HCT116 (cell line): ENCODE data around the gene STXBP5. TPM values are rescaled to one million over a fixed set of nuclear protein-coding genes. Genes with fewer than 3 reads are reported as not detected.

ENCODE experiments used
- ATAC-seq: fragments of 200-7000 bp; cut with Tn5 transposase; 2 replicates; pipeline ENCODE4 v1.9.1; 2020; ENCODE audit warnings: mild to moderate bottlenecking, moderate library complexity
- BruUV-seq: library from RNA; stranded (reverse); fragments of 400-500 nt; replicated peaks from 2 replicates; lab custom pipeline; 2021; lab: Mats Ljungman, UMichigan
- CTCF ChIA-PET: fragments of 300-600 bp; sonication (Branson Sonifier 250); formaldehyde crosslinking; loops from one replicate; lab custom pipeline; 2021; ENCODE audit warnings: antibody characterized with exemption; lab: Charles Lee
- POLR2A ChIA-PET: fragments of 300-600, 350-600 bp; sonication (Branson Sonifier 250); formaldehyde crosslinking; loops from one replicate; lab custom pipeline; 2021; ENCODE audit warnings: antibody characterized with exemption; lab: Charles Lee
- RAD21 ChIA-PET, 2 experiments: fragments of 300-600 bp; sonication (Branson Sonifier 250); formaldehyde crosslinking; loops; one replicate each; lab custom pipeline; 2023; ENCODE audit warnings: low total read pairs in 2 of 2; ENCODE audit not compliant: uncharacterized antibody in 2 of 2, unreplicated experiment in 2 of 2, low non-redundant PET in 1 of 2; lab: Charles Lee
- DNase-seq: peaks from one replicate; pipeline ENCODE4 v3.0.0-alpha.2; 2010; ENCODE audit warnings: low read depth, low spot score
- H2AFZ ChIP-seq: fragments of 200-600 bp; shearing (Covaris generic), sonication (generic); 2 replicates; pipeline ENCODE4 v1.6.1; 2017; ENCODE audit warnings: low read depth, mixed run types, mixed read lengths, antibody characterized with exemption, low read length; ENCODE audit not compliant: poor library complexity, severe bottlenecking
- H3K27ac ChIP-seq: 2 replicates; pipeline ENCODE4 v1.5.1; 2012; ENCODE audit warnings: low read depth, low read length
- H3K27me3 ChIP-seq: fragments of 200-600 bp; sonication (generic); 2 replicates; pipeline ENCODE4 v1.6.1; 2016; ENCODE audit warnings: mixed run types, low read length, mixed read lengths; ENCODE audit not compliant: insufficient read depth
- H3K36me3 ChIP-seq, 2 experiments: fragments of 200-500 bp in 1 of 2; fragments of 200-600 bp in 1 of 2; sonication (Bioruptor generic) in 1 of 2; sonication (generic) in 1 of 2; 2 replicates each; pipeline versions ENCODE4 v1.5.1 to v1.6.1; 2014 to 2016; ENCODE audit warnings: low read length in 2 of 2, inconsistent platforms in 1 of 2, mixed read lengths in 1 of 2, mixed run types in 1 of 2; ENCODE audit not compliant: insufficient read depth in 2 of 2, control insufficient read depth in 1 of 2
- H3K4me1 ChIP-seq, 2 experiments: fragments of 200-600 bp in 1 of 2; sonication (generic) in 1 of 2; 2 replicates each; pipeline versions ENCODE4 v1.5.1 to v1.6.1; 2012 to 2017; ENCODE audit warnings: low read length in 2 of 2, inconsistent platforms in 1 of 2, mild to moderate bottlenecking in 1 of 2, mixed read lengths in 1 of 2, mixed run types in 1 of 2, moderate library complexity in 1 of 2; ENCODE audit not compliant: insufficient read depth in 2 of 2, control insufficient read depth in 1 of 2
- H3K4me2 ChIP-seq: fragments of 200-600 bp; sonication (generic); 2 replicates; pipeline ENCODE4 v1.6.1; 2017; ENCODE audit warnings: mixed run types, low read length, mixed read lengths
- H3K4me3 ChIP-seq, 2 experiments: fragments of 200-600 bp in 1 of 2; sonication (generic) in 1 of 2; replicated peaks in 1 of 2; 2 replicates each; pipeline ENCODE4 v1.5.1; 2011 to 2016; ENCODE audit warnings: low read length in 2 of 2, control low read depth in 1 of 2, low read depth in 1 of 2, mild to moderate bottlenecking in 1 of 2, mixed read lengths in 1 of 2, mixed run types in 1 of 2
- H3K79me2 ChIP-seq: fragments of 200-600 bp; sonication (generic); 2 replicates; pipeline ENCODE4 v1.6.1; 2017; ENCODE audit warnings: mild to moderate bottlenecking, mixed run types, low read length, moderate library complexity, mixed read lengths; ENCODE audit not compliant: insufficient read depth
- H3K9ac ChIP-seq: fragments of 200-600 bp; sonication (generic); 2 replicates; pipeline ENCODE4 v1.6.1; 2016; ENCODE audit warnings: low read length, mixed read lengths
- H3K9me2 ChIP-seq: fragments of 200-600 bp; sonication (generic), shearing (Covaris generic); 2 replicates; pipeline ENCODE4 v1.6.1; 2017; ENCODE audit warnings: mixed run types, mild to moderate bottlenecking, moderate library complexity; ENCODE audit not compliant: insufficient read depth
- H3K9me3 ChIP-seq, 2 experiments: fragments of 200-500 bp in 1 of 2; fragments of 200-600 bp in 1 of 2; sonication (Bioruptor generic) in 1 of 2; sonication (generic) in 1 of 2; 2 replicates each; pipeline ENCODE4 v1.6.1; 2014 to 2017; ENCODE audit warnings: low read length in 2 of 2, mixed read lengths in 2 of 2, inconsistent platforms in 1 of 2, low read depth in 1 of 2, mild to moderate bottlenecking in 1 of 2, mixed run types in 1 of 2, moderate library complexity in 1 of 2; ENCODE audit not compliant: control insufficient read depth in 1 of 2, insufficient read depth in 1 of 2
- H4K20me1 ChIP-seq: fragments of 200-600 bp; sonication (generic), shearing (Covaris generic); 2 replicates; pipeline ENCODE4 v1.6.1; 2017; ENCODE audit warnings: mixed run types, mild to moderate bottlenecking, moderate library complexity; ENCODE audit not compliant: insufficient read depth
- CBX3 ChIP-seq: IDR thresholded peaks from 2 replicates; pipeline ENCODE4 v1.6.1; 2012; ENCODE audit warnings: low read depth
- CEBPB ChIP-seq: IDR thresholded peaks from 2 replicates; pipeline ENCODE4 v1.6.1; 2012; ENCODE audit warnings: low read depth
- EGR1 ChIP-seq: IDR thresholded peaks from 2 replicates; pipeline ENCODE4 v1.6.1; 2012; ENCODE audit warnings: low read depth
- EZH2 ChIP-seq: fragments of 200-600 bp; sonication (generic); IDR thresholded peaks from 2 replicates; pipeline ENCODE4 v1.6.1; 2017; ENCODE audit warnings: antibody characterized with exemption, mixed run types
- FOSL1 ChIP-seq: IDR thresholded peaks from 2 replicates; pipeline ENCODE4 v1.6.1; 2012; ENCODE audit warnings: low read depth
- POLR2AphosphoS5 ChIP-seq: IDR thresholded peaks from 2 replicates; pipeline ENCODE4 v1.6.1; 2011; ENCODE audit warnings: mild to moderate bottlenecking, low read depth, low read length, moderate library complexity
- RAD21 ChIP-seq: IDR thresholded peaks from 2 replicates; pipeline ENCODE4 v1.6.1; 2012; ENCODE audit warnings: low read depth, mild to moderate bottlenecking
- REST ChIP-seq: IDR thresholded peaks from 2 replicates; pipeline ENCODE4 v1.6.1; 2012; ENCODE audit warnings: low read depth
- SIN3A ChIP-seq: IDR thresholded peaks from 2 replicates; pipeline ENCODE4 v1.6.1; 2012; ENCODE audit warnings: low read depth
- SRF ChIP-seq: IDR thresholded peaks from 2 replicates; pipeline ENCODE4 v1.6.1; 2012; ENCODE audit warnings: low read depth
- YY1 ChIP-seq: IDR thresholded peaks from 2 replicates; pipeline ENCODE4 v1.6.1; 2011; ENCODE audit warnings: low read length, low read depth, moderate library complexity, mild to moderate bottlenecking; ENCODE audit not compliant: insufficient replicate concordance; ENCODE audit errors: extremely low read depth
- ZFX ChIP-seq: fragments of 450-650 bp; IDR thresholded peaks from 2 replicates; pipeline ENCODE4 v1.6.1; 2017
- intact Hi-C: fragments of 100-400 bp; cut with micrococcal nuclease; formaldehyde crosslinking; loops from 2 replicates; pipeline ENCODE4 v1.10.0; 2022
- total RNA-seq: library from RNA; stranded (reverse); gene quantifications from one replicate; pipeline ENCODE4 v1.2.1, GENCODE V29; 2021; ENCODE audit not compliant: unreplicated experiment

Gene STXBP5
- total RNA-seq, 1 experiment from 2014 or later = 12.6 TPM

- no TSS peak for BruUV-seq
- Histone ChIP-seq H3K4me1 (no peaks in the 10 kb centered on the region), H3K9ac (no peak overlapping the region), H3K36me3 (no peaks in the 10 kb centered on the region), H4K20me1 (no peaks in the 10 kb centered on the region), H3K79me2 (no peaks in the 10 kb centered on the region), H3K4me2 (no peak overlapping the region), H3K4me3 (no peak overlapping the region), H3K27ac (no peak overlapping the region), H2AFZ (no peak overlapping the region), H3K9me3 (no peaks in the 10 kb centered on the region), H3K9me2 (no peaks in the 10 kb centered on the region), H3K27me3 (no peaks in the 10 kb centered on the region)
- ChIA-PET CTCF (no interaction called here), RAD21 (no interaction called here), POLR2A (no interaction called here)
- DNase-seq (no peak), ATAC-seq (no peak)
- intact Hi-C loops = no loop called here
- TF ChIP-seq SRF = no peak
- no peak for TF ChIP-seq SIN3A
- no peak for TF ChIP-seq CEBPB
- TF ChIP-seq EGR1 = no peak
- TF ChIP-seq FOSL1 = no peak
- TF ChIP-seq POLR2AphosphoS5 = no peak
- no peak for TF ChIP-seq REST
- no peak for TF ChIP-seq RAD21
Observed at GRCh38 chr6:147266821-147267220, 62.6 kb downstream of the STXBP5 start.

GRCh38 chr6:147267658-147268057 is 63.4 kb downstream of the STXBP5 start:
- no peaks in the 10 kb centered on the region for H3K79me2 ChIP-seq
- CTCF ChIA-PET = no interaction called here
- H3K36me3 ChIP-seq = no peaks in the 10 kb centered on the region

More at GRCh38 chr6:147267658-147268057, 63.4 kb downstream of the STXBP5 start:
- no peak overlapping the region for H3K4me3 ChIP-seq
- no peaks in the 10 kb centered on the region for H3K4me1 ChIP-seq
- POLR2A ChIA-PET = no interaction called here
- no TSS peak for BruUV-seq
- H3K9me2 ChIP-seq = no peaks in the 10 kb centered on the region
- TF ChIP-seq REST (no peak), ZFX (no peak), EZH2 (no peak), CBX3 (no peak), SIN3A (no peak), YY1 (no peak)
- H3K9ac ChIP-seq = no peak overlapping the region
- H3K27me3 ChIP-seq = no peaks in the 10 kb centered on the region
- H3K9me3 ChIP-seq = no peaks in the 10 kb centered on the region
- no peak overlapping the region for H3K27ac ChIP-seq
- no peak for DNase-seq
- H2AFZ ChIP-seq = no peak overlapping the region
- no peaks in the 10 kb centered on the region for H4K20me1 ChIP-seq
- intact Hi-C loops = no loop called here
- H3K4me2 ChIP-seq = no peak overlapping the region
- RAD21 ChIA-PET = no interaction called here
- no peak for ATAC-seq
